Measurements from ENCODE around the gene HBEGF. TPM values are rescaled to one million over a fixed set of nuclear protein-coding genes. Genes with fewer than 3 reads are reported as not detected.

HBEGF gene
- total RNA-seq, 2 experiments from 2014 or later, result 4.7 to 20.2 TPM

- Histone ChIP-seq H3K4me1 (ENCODE audit: insufficient read depth, low read length, poor library complexity, severe bottlenecking) (peaks cover 9% of the 10 kb centered on the region), H3K36me3 (ENCODE audit: insufficient read depth, low read length) (no peaks in the 10 kb centered on the region), H2AFZ (ENCODE audit: low read length) (peak overlapping the region; percentile 19; the same call in 1 of the 2 replicates), H3K9me2 (ENCODE audit: insufficient read depth, low read length) (no peaks in the 10 kb centered on the region), H4K20me1 (ENCODE audit: insufficient read depth, low read length) (no peaks in the 10 kb centered on the region), H3K79me2 (ENCODE audit: insufficient read depth, low read depth, low read length) (no peaks in the 10 kb centered on the region), H3K9me3 (ENCODE audit: low read length) (no peaks in the 10 kb centered on the region), H3K27ac (ENCODE audit: low read depth, low read length, poor library complexity, severe bottlenecking) (no peak overlapping the region), H3K4me2 (ENCODE audit: low read length) (0 out of 2 replicates have a peak overlapping the region, but pooled peaks have one; percentile 19), H3K4me3 (ENCODE audit: low read depth, low read length, poor library complexity, severe bottlenecking) (no peak overlapping the region)
- ChIA-PET POLR2A (interaction anchor here (0.6 to 2.3 kb wide), 8 partner anchors 13 to 47 kb away, joined by 3 to 6 read pairs (median 4); partner anchors contain the start of gene HBEGF), CTCF (ENCODE audit: unreplicated experiment) (interaction anchor here (1.0 kb wide), 2 partner anchors 11 to 32 kb away, joined by 3 read pairs; no protein-coding TSS in a partner anchor)
- DNase-seq (ENCODE audit: low spot score), result peak; percentile 25
- no TSS peak for BruUV-seq (replicated peaks)
- intact Hi-C loops (cut with micrococcal nuclease; ENCODE audit: unreplicated experiment), result no loop called here
- no peak for TF ChIP-seq EZH2phosphoT487 (IDR thresholded peaks at IDR 0.05; ENCODE audit: borderline replicate concordance, low read depth, low read length)
- no peak for TF ChIP-seq CTCF (conservative IDR thresholded peaks at IDR 0.05; ENCODE audit: low read length)
Observed at GRCh38 chr5:140327589-140327988, 18.8 kb downstream of the HBEGF start.

GRCh38 chr5:140325486-140325885 lies 20.9 kb downstream of the HBEGF start:
- no peaks in the 10 kb centered on the region for H3K9me3 ChIP-seq (ENCODE audit: low read length)
- peaks cover 9% of the 10 kb centered on the region for H3K4me1 ChIP-seq (ENCODE audit: insufficient read depth, low read length, poor library complexity, severe bottlenecking)
- no peaks in the 10 kb centered on the region for H4K20me1 ChIP-seq (ENCODE audit: insufficient read depth, low read length)
- no TSS peak for BruUV-seq (replicated peaks)
- ChIA-PET CTCF (ENCODE audit: unreplicated experiment) (no interaction called here), POLR2A (no interaction called here)
- TF ChIP-seq EZH2phosphoT487 (IDR thresholded peaks at IDR 0.05; ENCODE audit: borderline replicate concordance, low read depth, low read length) (no peak), CTCF (conservative IDR thresholded peaks at IDR 0.05; ENCODE audit: low read length) (no peak)
- H2AFZ ChIP-seq (ENCODE audit: low read length), result no peak overlapping the region
- no peaks in the 10 kb centered on the region for H3K36me3 ChIP-seq (ENCODE audit: insufficient read depth, low read length)
- no peak overlapping the region for H3K4me2 ChIP-seq (ENCODE audit: low read length)
- DNase-seq (ENCODE audit: low spot score), result no peak
- no peaks in the 10 kb centered on the region for H3K9me2 ChIP-seq (ENCODE audit: insufficient read depth, low read length)
- intact Hi-C loops (cut with micrococcal nuclease; ENCODE audit: unreplicated experiment), result no loop called here
- no peak overlapping the region for H3K27ac ChIP-seq (ENCODE audit: low read depth, low read length, poor library complexity, severe bottlenecking)
- no peak overlapping the region for H3K4me3 ChIP-seq (ENCODE audit: low read depth, low read length, poor library complexity, severe bottlenecking)
- no peaks in the 10 kb centered on the region for H3K79me2 ChIP-seq (ENCODE audit: insufficient read depth, low read depth, low read length)

- Histone ChIP-seq H2AFZ (ENCODE audit: low read length) (0 out of 2 replicates have a peak overlapping the region, but pooled peaks have one; percentile 8), H3K9me2 (ENCODE audit: insufficient read depth, low read length) (no peaks in the 10 kb centered on the region), H3K27ac (ENCODE audit: low read depth, low read length, poor library complexity, severe bottlenecking) (no peak overlapping the region), H3K4me3 (ENCODE audit: low read depth, low read length, poor library complexity, severe bottlenecking) (no peak overlapping the region), H3K79me2 (ENCODE audit: insufficient read depth, low read depth, low read length) (no peaks in the 10 kb centered on the region), H3K9me3 (ENCODE audit: low read length) (no peaks in the 10 kb centered on the region), H3K4me1 (ENCODE audit: insufficient read depth, low read length, poor library complexity, severe bottlenecking) (peaks cover 9% of the 10 kb centered on the region), H3K4me2 (ENCODE audit: low read length) (no peak overlapping the region), H4K20me1 (ENCODE audit: insufficient read depth, low read length) (no peaks in the 10 kb centered on the region), H3K36me3 (ENCODE audit: insufficient read depth, low read length) (no peaks in the 10 kb centered on the region)
- ChIA-PET CTCF (ENCODE audit: unreplicated experiment) (no interaction called here), POLR2A (interaction anchor here (0.6 to 1.0 kb wide), 3 partner anchors 13 to 23 kb away, joined by 3 to 4 read pairs (median 3); no protein-coding TSS in a partner anchor)
- TF ChIP-seq EZH2phosphoT487 (IDR thresholded peaks at IDR 0.05; ENCODE audit: borderline replicate concordance, low read depth, low read length), result no peak
- intact Hi-C loops (cut with micrococcal nuclease; ENCODE audit: unreplicated experiment), result no loop called here
- no TSS peak for BruUV-seq (replicated peaks)
- no peak for DNase-seq (ENCODE audit: low spot score)
Observed at GRCh38 chr5:140324617-140325241, 21.7 kb downstream of the HBEGF start.
